ENCODE measurements around the gene RCVRN.

Gene RCVRN

GRCh38 chr17:9907131-9907530 lies 2.1 kb upstream of the RCVRN start:
- Histone ChIP-seq H3K9me3 (ENCODE audit: control insufficient read depth, low read length) (no peaks in the 10 kb centered on the region), H3K4me1 (ENCODE audit: control insufficient read depth, insufficient read depth, low read length) (peaks cover 5% of the 10 kb centered on the region), H3K9ac (ENCODE audit: low read length) (no peak overlapping the region), H3K36me3 (ENCODE audit: control insufficient read depth, insufficient read depth, low read length, severe bottlenecking) (no peaks in the 10 kb centered on the region), H3K27me3 (replicated peaks; ENCODE audit: control insufficient read depth, insufficient read depth, low read length) (no peaks in the 10 kb centered on the region), H3K4me3 (ENCODE audit: low read length) (no peak overlapping the region)
- no peak for DNase-seq (ENCODE audit: low read depth)

- peaks cover 6% of the 10 kb centered on the region for H3K4me1 ChIP-seq (ENCODE audit: control insufficient read depth, insufficient read depth, low read length)
- H3K36me3 ChIP-seq (ENCODE audit: control insufficient read depth, insufficient read depth, low read length, severe bottlenecking), result no peaks in the 10 kb centered on the region
- no peaks in the 10 kb centered on the region for H3K9me3 ChIP-seq (ENCODE audit: control insufficient read depth, low read length)
- no peak overlapping the region for H3K4me3 ChIP-seq (ENCODE audit: low read length)
- H3K27me3 ChIP-seq (replicated peaks; ENCODE audit: control insufficient read depth, insufficient read depth, low read length), result no peaks in the 10 kb centered on the region
- no peak for DNase-seq (ENCODE audit: low read depth)
- no peak overlapping the region for H3K9ac ChIP-seq (ENCODE audit: low read length)
Measured at GRCh38 chr17:9906616-9907015, 1.5 kb upstream of the RCVRN start.

GRCh38 chr17:9905902-9906301 lies 831 bp upstream of the RCVRN start:
- Histone ChIP-seq H3K4me3 (ENCODE audit: low read length) (no peak overlapping the region), H3K36me3 (ENCODE audit: control insufficient read depth, insufficient read depth, low read length, severe bottlenecking) (no peaks in the 10 kb centered on the region), H3K4me1 (ENCODE audit: control insufficient read depth, insufficient read depth, low read length) (peaks cover 13% of the 10 kb centered on the region), H3K27me3 (replicated peaks; ENCODE audit: control insufficient read depth, insufficient read depth, low read length) (no peaks in the 10 kb centered on the region), H3K9ac (ENCODE audit: low read length) (no peak overlapping the region), H3K9me3 (ENCODE audit: control insufficient read depth, low read length) (no peaks in the 10 kb centered on the region)
- DNase-seq (ENCODE audit: low read depth), result peak; percentile 51

- no peak overlapping the region for H3K4me3 ChIP-seq (ENCODE audit: low read length)
- H3K27me3 ChIP-seq (replicated peaks; ENCODE audit: control insufficient read depth, insufficient read depth, low read length), result no peaks in the 10 kb centered on the region
- H3K9me3 ChIP-seq (ENCODE audit: control insufficient read depth, low read length), result no peaks in the 10 kb centered on the region
- H3K9ac ChIP-seq (ENCODE audit: low read length), result no peak overlapping the region
- no peaks in the 10 kb centered on the region for H3K36me3 ChIP-seq (ENCODE audit: control insufficient read depth, insufficient read depth, low read length, severe bottlenecking)
- peaks cover 27% of the 10 kb centered on the region for H3K4me1 ChIP-seq (ENCODE audit: control insufficient read depth, insufficient read depth, low read length)
- no peak for DNase-seq (ENCODE audit: low read depth)
Measured at GRCh38 chr17:9904277-9905077, 594 bp downstream of the RCVRN start.

- no peaks in the 10 kb centered on the region for H3K36me3 ChIP-seq (ENCODE audit: control insufficient read depth, insufficient read depth, low read length, severe bottlenecking)
- H3K4me3 ChIP-seq (ENCODE audit: low read length), result no peak overlapping the region
- no peaks in the 10 kb centered on the region for H3K9me3 ChIP-seq (ENCODE audit: control insufficient read depth, low read length)
- H3K4me1 ChIP-seq (ENCODE audit: control insufficient read depth, insufficient read depth, low read length), result peaks cover 27% of the 10 kb centered on the region
- no peak overlapping the region for H3K9ac ChIP-seq (ENCODE audit: low read length)
- DNase-seq (ENCODE audit: low read depth), result no peak
- H3K27me3 ChIP-seq (replicated peaks; ENCODE audit: control insufficient read depth, insufficient read depth, low read length), result no peaks in the 10 kb centered on the region
Measured at GRCh38 chr17:9902120-9902519, 3.0 kb downstream of the RCVRN start.

- peak; percentile 47 for DNase-seq (ENCODE audit: low read depth)
- no peaks in the 10 kb centered on the region for H3K36me3 ChIP-seq (ENCODE audit: control insufficient read depth, insufficient read depth, low read length, severe bottlenecking)
- H3K4me3 ChIP-seq (ENCODE audit: low read length), result peak overlapping the region; percentile 64
- peak overlapping the region; percentile 77 for H3K9ac ChIP-seq (ENCODE audit: low read length)
- no peaks in the 10 kb centered on the region for H3K9me3 ChIP-seq (ENCODE audit: control insufficient read depth, low read length)
- H3K27me3 ChIP-seq (replicated peaks; ENCODE audit: control insufficient read depth, insufficient read depth, low read length), result no peaks in the 10 kb centered on the region
- H3K4me1 ChIP-seq (ENCODE audit: control insufficient read depth, insufficient read depth, low read length), result peaks cover 27% of the 10 kb centered on the region
Measured at GRCh38 chr17:9900784-9901183, 4.3 kb downstream of the RCVRN start.

GRCh38 chr17:9900044-9900594 lies 5.0 kb downstream of the RCVRN start:
- H3K9ac ChIP-seq (ENCODE audit: low read length), result peak overlapping the region; percentile 77
- no peak overlapping the region for H3K4me3 ChIP-seq (ENCODE audit: low read length)
- no peaks in the 10 kb centered on the region for H3K36me3 ChIP-seq (ENCODE audit: control insufficient read depth, insufficient read depth, low read length, severe bottlenecking)
- H3K9me3 ChIP-seq (ENCODE audit: control insufficient read depth, low read length), result no peaks in the 10 kb centered on the region
- no peak for DNase-seq (ENCODE audit: low read depth)
- H3K27me3 ChIP-seq (replicated peaks; ENCODE audit: control insufficient read depth, insufficient read depth, low read length), result peaks cover 2% of the 10 kb centered on the region
- H3K4me1 ChIP-seq (ENCODE audit: control insufficient read depth, insufficient read depth, low read length), result peaks cover 27% of the 10 kb centered on the region

- H3K9me3 ChIP-seq (ENCODE audit: control insufficient read depth, low read length), result no peaks in the 10 kb centered on the region
- DNase-seq (ENCODE audit: low read depth), result no peak
- H3K4me1 ChIP-seq (ENCODE audit: control insufficient read depth, insufficient read depth, low read length), result peaks cover 27% of the 10 kb centered on the region
Measured at GRCh38 chr17:9899280-9900043, 5.6 kb downstream of the RCVRN start.

GRCh38 chr17:9898812-9899211 lies 6.3 kb downstream of the RCVRN start:
- H3K4me3 ChIP-seq (ENCODE audit: low read length), result no peak overlapping the region
- no peak overlapping the region for H3K9ac ChIP-seq (ENCODE audit: low read length)
- peaks cover 32% of the 10 kb centered on the region for H3K4me1 ChIP-seq (ENCODE audit: control insufficient read depth, insufficient read depth, low read length)
- H3K36me3 ChIP-seq (ENCODE audit: control insufficient read depth, insufficient read depth, low read length, severe bottlenecking), result no peaks in the 10 kb centered on the region
- DNase-seq (ENCODE audit: low read depth), result no peak
- H3K27me3 ChIP-seq (replicated peaks; ENCODE audit: control insufficient read depth, insufficient read depth, low read length), result peaks cover 6% of the 10 kb centered on the region
- H3K9me3 ChIP-seq (ENCODE audit: control insufficient read depth, low read length), result no peaks in the 10 kb centered on the region

More at GRCh38 chr17:9899280-9900043, 5.6 kb downstream of the RCVRN start:
- Histone ChIP-seq H3K4me3 (ENCODE audit: low read length) (no peak overlapping the region), H3K36me3 (ENCODE audit: control insufficient read depth, insufficient read depth, low read length, severe bottlenecking) (no peaks in the 10 kb centered on the region), H3K27me3 (replicated peaks; ENCODE audit: control insufficient read depth, insufficient read depth, low read length) (peaks cover 6% of the 10 kb centered on the region), H3K9ac (ENCODE audit: low read length) (peak overlapping the region; percentile 77)

GRCh38 chr17:9897372-9897968 lies 7.6 kb downstream of the RCVRN start:
- H3K27me3 ChIP-seq (replicated peaks; ENCODE audit: control insufficient read depth, insufficient read depth, low read length), result peaks cover 6% of the 10 kb centered on the region
- no peaks in the 10 kb centered on the region for H3K36me3 ChIP-seq (ENCODE audit: control insufficient read depth, insufficient read depth, low read length, severe bottlenecking)
- H3K4me3 ChIP-seq (ENCODE audit: low read length), result no peak overlapping the region
- H3K9ac ChIP-seq (ENCODE audit: low read length), result no peak overlapping the region
- no peak for DNase-seq (ENCODE audit: low read depth)
- peaks cover 36% of the 10 kb centered on the region for H3K4me1 ChIP-seq (ENCODE audit: control insufficient read depth, insufficient read depth, low read length)
- H3K9me3 ChIP-seq (ENCODE audit: control insufficient read depth, low read length), result no peaks in the 10 kb centered on the region

GRCh38 chr17:9895923-9896322 lies 9.1 kb downstream of the RCVRN start:
- no peak for DNase-seq (ENCODE audit: low read depth)
- H3K9ac ChIP-seq (ENCODE audit: low read length), result no peak overlapping the region
- H3K9me3 ChIP-seq (ENCODE audit: control insufficient read depth, low read length), result no peaks in the 10 kb centered on the region
- peaks cover 6% of the 10 kb centered on the region for H3K27me3 ChIP-seq (replicated peaks; ENCODE audit: control insufficient read depth, insufficient read depth, low read length)
- peaks cover 28% of the 10 kb centered on the region for H3K4me1 ChIP-seq (ENCODE audit: control insufficient read depth, insufficient read depth, low read length)
- no peak overlapping the region for H3K4me3 ChIP-seq (ENCODE audit: low read length)
- H3K36me3 ChIP-seq (ENCODE audit: control insufficient read depth, insufficient read depth, low read length, severe bottlenecking), result no peaks in the 10 kb centered on the region
